Stimulated activated CD4-positive, alpha-beta T cell treated with anti-CD3 and anti-CD28 coated beads, TNF-alpha, amount 100 ng/mL, for 4 hours (primary cell): Measurements from ENCODE around the gene METTL3.

Experiments used
- DNase-seq, 3 experiments: peaks; one replicate each; pipeline ENCODE4 v3.0.0-alpha.2; 2020; ENCODE audit warnings: low read depth in 3 of 3

The METTL3 gene

DNA sequence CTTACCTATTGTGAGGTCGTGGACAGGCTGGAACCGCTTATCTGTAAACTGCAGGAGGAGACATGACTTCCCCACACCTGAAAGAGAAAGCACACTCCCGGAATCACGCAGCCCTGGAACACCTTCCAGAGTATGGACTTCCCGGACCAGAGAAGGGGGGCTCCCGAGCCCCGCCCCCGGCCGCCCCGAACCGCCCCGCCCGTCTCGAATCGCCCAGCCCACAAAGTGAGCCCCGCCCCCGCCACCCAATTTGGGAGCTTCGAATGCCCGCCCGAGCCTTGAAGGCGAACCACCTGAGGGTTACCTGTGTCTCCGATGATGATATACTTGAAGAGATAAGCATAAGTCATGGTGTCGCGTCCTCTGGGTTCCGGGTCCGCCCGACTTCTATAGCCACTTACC, 34.6 kb downstream of the METTL3 start:
- DNase-seq, result peak; percentile 72 to 80 (median 75)

DNA sequence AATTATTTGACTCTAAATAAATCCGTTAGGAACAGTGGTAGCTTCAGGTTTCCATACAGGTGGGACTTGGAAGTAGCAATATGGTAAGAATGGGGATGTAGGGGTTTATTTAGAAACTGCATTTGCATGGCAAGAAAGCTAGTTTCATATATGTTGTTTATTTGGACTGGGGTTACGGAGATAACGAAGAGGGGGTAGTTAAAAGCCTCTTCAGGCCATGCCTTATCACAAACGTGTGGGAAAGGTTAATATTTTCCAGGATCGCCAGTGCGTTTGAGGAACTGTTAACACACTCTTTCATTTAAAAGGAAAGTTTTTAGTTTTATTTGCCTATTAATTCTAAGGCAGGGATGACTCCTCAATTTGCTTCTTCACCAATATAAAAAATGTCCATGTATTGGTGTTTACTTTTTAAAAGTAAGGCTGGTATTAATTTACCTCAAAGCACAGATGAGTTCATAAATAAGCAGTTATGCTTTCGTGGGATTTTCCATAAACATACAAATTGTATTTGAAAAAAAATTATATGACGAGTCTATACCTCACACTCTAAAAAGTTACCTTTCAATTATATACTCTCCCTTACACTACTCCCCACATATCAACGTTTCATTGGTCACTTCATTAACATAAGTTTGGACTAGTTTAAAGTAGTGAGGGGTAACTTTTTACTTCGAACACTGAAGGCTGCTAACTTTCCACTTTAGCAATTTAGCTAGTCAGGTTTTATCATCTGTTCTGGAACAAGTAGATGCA, 35.2 kb downstream of the METTL3 start:
- no peak for DNase-seq

DNA sequence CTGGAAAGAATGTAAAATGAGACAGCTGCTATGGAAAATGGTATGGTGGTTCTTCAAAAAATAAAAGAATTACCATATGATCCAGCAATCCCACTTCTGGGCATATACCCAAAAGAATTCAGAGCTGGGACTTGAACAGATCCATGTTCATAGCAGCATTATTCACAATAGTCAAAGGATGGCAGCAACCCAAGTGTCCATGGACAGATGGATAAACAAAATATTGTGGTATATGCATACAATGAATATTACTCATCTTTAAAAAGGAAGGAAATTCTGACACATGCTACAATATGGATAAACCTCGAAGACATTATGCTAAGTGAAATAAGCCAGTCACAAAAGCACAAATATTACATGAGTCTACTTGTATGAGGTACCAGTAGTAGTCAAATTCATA, 43.5 kb downstream of the METTL3 start:
- DNase-seq, result no peak

GRCh38 chr14:21455912-21456667, 55.0 kb downstream of the METTL3 start, which contains the start of gene CHD8:
TSS of gene CHD8 (minus strand) at chr14:21456123. CDS start at chr14:21431643, 24,480 bp downstream.
- DNase-seq, result peak; percentile 93 to 99 (median 98)

- no peak for DNase-seq
Observed at GRCh38 chr14:21455592-21455911, 55.6 kb downstream of the METTL3 start.

- DNase-seq, result no peak
Observed at GRCh38 chr14:21454843-21455544, 56.1 kb downstream of the METTL3 start.

DNA sequence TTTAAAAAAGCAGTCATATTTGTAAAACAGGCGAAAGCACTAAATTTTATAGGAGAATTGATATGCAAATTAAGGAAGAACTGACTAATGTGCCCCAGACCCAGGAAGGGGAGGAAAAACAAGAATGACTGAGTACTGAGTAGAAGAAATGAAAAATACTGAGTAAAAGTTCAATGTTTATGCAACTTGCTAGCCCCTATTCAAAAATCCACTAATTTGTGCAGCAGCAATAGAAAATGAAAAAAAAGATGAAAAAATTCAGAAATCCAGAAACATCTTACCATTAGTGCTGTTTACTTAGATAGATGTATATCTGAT, 61.3 kb downstream of the METTL3 start:
- DNase-seq, result no peak
